Mucosa of rectum (tissue), 2 donors: ENCODE measurements around the gene CALY.
A peak's percentile ranks its signal among the peaks of the same experiment; 100 is the strongest.

Experiments
- H3K27ac ChIP-seq, 2 donors: one replicate each; pipeline ENCODE4 v1.7.0; 2013; ENCODE audit warnings: inconsistent platforms in 2 of 2, low read depth in 2 of 2, low read length in 2 of 2
- H3K27me3 ChIP-seq, 2 donors: one replicate each; pipeline ENCODE4 v1.7.0; 2013; ENCODE audit warnings: low read length in 2 of 2; ENCODE audit not compliant: control insufficient read depth in 2 of 2, insufficient read depth in 2 of 2
- H3K36me3 ChIP-seq, 2 donors: one replicate each; pipeline ENCODE4 v1.7.0; 2013; ENCODE audit warnings: low read length in 2 of 2; ENCODE audit not compliant: control insufficient read depth in 2 of 2, insufficient read depth in 2 of 2
- H3K4me1 ChIP-seq, 2 donors: one replicate each; pipeline ENCODE4 v1.7.0; 2013; ENCODE audit warnings: low read length in 2 of 2, mild to moderate bottlenecking in 1 of 2; ENCODE audit not compliant: control insufficient read depth in 2 of 2, insufficient read depth in 2 of 2
- H3K4me3 ChIP-seq, 2 donors: one replicate each; pipeline ENCODE4 v1.7.0; 2013; ENCODE audit warnings: low read length in 2 of 2
- H3K9ac ChIP-seq, 2 donors: one replicate each; pipeline ENCODE4 v1.7.0; 2013; ENCODE audit warnings: low read length in 2 of 2, low read depth in 1 of 2, mild to moderate bottlenecking in 1 of 2
- H3K9me3 ChIP-seq, 2 donors: one replicate each; pipeline ENCODE4 v1.7.0; 2013; ENCODE audit warnings: low read length in 2 of 2; ENCODE audit not compliant: control insufficient read depth in 2 of 2
- donor health status: healthy.
- donor health status: Normal muscosa, but diverticular disease.

The CALY gene

GRCh38 chr10:133280391-133281059 is 56.2 kb downstream of the CALY start:
- H3K9me3 ChIP-seq: no peaks in the 10 kb centered on the region
- peaks cover 0 to 2% of the 10 kb centered on the region in 2 donors for H3K27me3 ChIP-seq
- H3K4me3 ChIP-seq: no peak overlapping the region
- no peak overlapping the region for H3K9ac ChIP-seq
- peaks cover 3 to 9% of the 10 kb centered on the region in 2 donors for H3K4me1 ChIP-seq
- H3K27ac ChIP-seq: no peak overlapping the region
- peaks cover 47 to 50% of the 10 kb centered on the region in 2 donors for H3K36me3 ChIP-seq

- H3K9ac ChIP-seq: no peak overlapping the region
- peaks cover 0 to 8% of the 10 kb centered on the region in 2 donors for H3K27me3 ChIP-seq
- H3K4me1 ChIP-seq: peaks cover 3 to 12% of the 10 kb centered on the region in 2 donors
- H3K9me3 ChIP-seq: no peaks in the 10 kb centered on the region
- peak overlapping the region in 1 of 2 donors; percentile 71 for H3K27ac ChIP-seq
- peaks cover 38 to 41% of the 10 kb centered on the region in 2 donors for H3K36me3 ChIP-seq
- no peak overlapping the region for H3K4me3 ChIP-seq
Observed at GRCh38 chr10:133279326-133280226, 57.1 kb downstream of the CALY start.

GRCh38 chr10:133278577-133279265 is 58.0 kb downstream of the CALY start:
- H3K27ac ChIP-seq: peak overlapping the region; percentile 17 to 71
- H3K36me3 ChIP-seq: peaks cover 31 to 33% of the 10 kb centered on the region in 2 donors

GRCh38 chr10:133277993-133278576 is 58.6 kb downstream of the CALY start:
- Histone ChIP-seq H3K27me3 (peaks cover 0 to 10% of the 10 kb centered on the region in 2 donors), H3K27ac (peak overlapping the region; percentile 17 to 71), H3K4me1 (peaks cover 3 to 12% of the 10 kb centered on the region in 2 donors), H3K9me3 (no peaks in the 10 kb centered on the region), H3K36me3 (peaks cover 24 to 26% of the 10 kb centered on the region in 2 donors), H3K4me3 (peak overlapping the region in 1 of 2 donors; percentile 7), H3K9ac (no peak overlapping the region)

More at GRCh38 chr10:133278577-133279265, 58.0 kb downstream of the CALY start:
- peaks cover 3 to 12% of the 10 kb centered on the region in 2 donors for H3K4me1 ChIP-seq
- H3K27me3 ChIP-seq: peaks cover 0 to 10% of the 10 kb centered on the region in 2 donors
- no peak overlapping the region for H3K9ac ChIP-seq
- no peak overlapping the region for H3K4me3 ChIP-seq
- H3K9me3 ChIP-seq: no peaks in the 10 kb centered on the region

- no peak overlapping the region for H3K9ac ChIP-seq
- H3K27ac ChIP-seq: peak overlapping the region in 1 of 2 donors; percentile 71
- no peaks in the 10 kb centered on the region for H3K9me3 ChIP-seq
- H3K36me3 ChIP-seq: peaks cover 19 to 20% of the 10 kb centered on the region in 2 donors
- H3K27me3 ChIP-seq: peaks cover 0 to 10% of the 10 kb centered on the region in 2 donors
- peaks cover 3 to 12% of the 10 kb centered on the region in 2 donors for H3K4me1 ChIP-seq
- no peak overlapping the region for H3K4me3 ChIP-seq
Observed at GRCh38 chr10:133277277-133277992, 59.3 kb downstream of the CALY start.

GRCh38 chr10:133276435-133277201 is 60.1 kb downstream of the CALY start, which contains the start of gene ADAM8:
TSS of gene ADAM8 (minus strand) at chr10:133276868. CDS start at chr10:133276817, 51 bp downstream.
- Histone ChIP-seq H3K4me3 (peak within 1 kb of the TSS; percentile 46 to 65), H3K27me3 (peaks cover 0 to 10% of the 10 kb centered on the region in 2 donors), H3K9ac (peak within 1 kb of the TSS; percentile 23 to 24), H3K27ac (peak within 1 kb of the TSS; percentile 29 to 71), H3K9me3 (no peaks in the 10 kb centered on the region), H3K4me1 (peaks cover 3 to 12% of the 10 kb centered on the region in 2 donors), H3K36me3 (peaks cover 12% of the 10 kb centered on the region in 2 donors)

GRCh38 chr10:133276100-133276434 is 60.6 kb downstream of the CALY start:
- Histone ChIP-seq H3K4me3 (peak overlapping the region; percentile 46 to 65), H3K9ac (peak overlapping the region; percentile 23 to 24)

GRCh38 chr10:133275684-133276092 is 61.0 kb downstream of the CALY start:
- Histone ChIP-seq H3K4me1 (peaks cover 3 to 12% of the 10 kb centered on the region in 2 donors), H3K4me3 (peak overlapping the region; percentile 46 to 65), H3K36me3 (peaks cover 9 to 10% of the 10 kb centered on the region in 2 donors), H3K9me3 (no peaks in the 10 kb centered on the region), H3K9ac (peak overlapping the region; percentile 23 to 24), H3K27ac (peak overlapping the region in 1 of 2 donors; percentile 61), H3K27me3 (peaks cover 0 to 10% of the 10 kb centered on the region in 2 donors)

More at GRCh38 chr10:133276100-133276434, 60.6 kb downstream of the CALY start:
- H3K27me3 ChIP-seq: peaks cover 0 to 10% of the 10 kb centered on the region in 2 donors
- peaks cover 3 to 12% of the 10 kb centered on the region in 2 donors for H3K4me1 ChIP-seq
- H3K27ac ChIP-seq: peak overlapping the region; percentile 29 to 61
- H3K9me3 ChIP-seq: no peaks in the 10 kb centered on the region
- peaks cover 9 to 10% of the 10 kb centered on the region in 2 donors for H3K36me3 ChIP-seq
